IPS DF 6.9 (cell line): ENCODE results near the gene CAMK2N1.

Source experiments
- DNase-seq: peaks from one replicate; pipeline ENCODE4 v3.0.0-alpha.2; 2013; ENCODE audit warnings: low read depth, low spot score
- H3K27ac ChIP-seq: one replicate; pipeline ENCODE4 v1.5.1; 2013; ENCODE audit warnings: low read length, control low read depth
- H3K27me3 ChIP-seq: 2 replicates; pipeline ENCODE4 v1.6.1; 2013; ENCODE audit warnings: mild to moderate bottlenecking, low read length; ENCODE audit not compliant: control insufficient read depth, insufficient read depth
- H3K36me3 ChIP-seq: 2 replicates; pipeline ENCODE4 v1.6.1; 2013; ENCODE audit warnings: low read length; ENCODE audit not compliant: control insufficient read depth, insufficient read depth
- H3K4me1 ChIP-seq: 2 replicates; pipeline ENCODE4 v1.6.1; 2013; ENCODE audit warnings: low read length; ENCODE audit not compliant: control insufficient read depth, insufficient read depth
- H3K4me3 ChIP-seq: 2 replicates; pipeline ENCODE4 v1.5.1; 2013; ENCODE audit warnings: mild to moderate bottlenecking, low read length
- H3K9me3 ChIP-seq: 2 replicates; pipeline ENCODE4 v1.6.1; 2013; ENCODE audit warnings: low read length, inconsistent platforms; ENCODE audit not compliant: control insufficient read depth, insufficient read depth
- WGBS: extraction: QIAGEN DNeasy Blood & Tissue Kit; methylation state at CpG from one replicate; pipeline ENCODE4 v1.1.7; 2013; ENCODE audit warnings: mixed read lengths, missing lambda C conversion rate; ENCODE audit not compliant: insufficient read length, insufficient coverage; 5-methylcytosine and 5-hydroxymethylcytosine counted together

The CAMK2N1 gene

GRCh38 chr1:20511518-20512428 is 25.8 kb upstream of the CAMK2N1 start:
- H3K27ac ChIP-seq, result no peak overlapping the region
- no peak for DNase-seq
- no peaks in the 10 kb centered on the region for H3K9me3 ChIP-seq
- H3K4me1 ChIP-seq, result no peaks in the 10 kb centered on the region
- no peak overlapping the region for H3K4me3 ChIP-seq
- no peaks in the 10 kb centered on the region for H3K36me3 ChIP-seq
- no CpG with 5 or more reads among the region's 6 CpGs for WGBS
- no peaks in the 10 kb centered on the region for H3K27me3 ChIP-seq

GRCh38 chr1:20508411-20508771 is 22.4 kb upstream of the CAMK2N1 start:
- no CpG with 5 or more reads among the region's 5 CpGs for WGBS
- no peaks in the 10 kb centered on the region for H3K4me1 ChIP-seq
- H3K27me3 ChIP-seq, result no peaks in the 10 kb centered on the region
- H3K27ac ChIP-seq, result no peak overlapping the region
- DNase-seq, result no peak
- peak overlapping the region; percentile 85; the same call in 1 of the 2 replicates for H3K4me3 ChIP-seq
- H3K9me3 ChIP-seq, result no peaks in the 10 kb centered on the region
- no peaks in the 10 kb centered on the region for H3K36me3 ChIP-seq

GRCh38 chr1:20507564-20508410 is 21.8 kb upstream of the CAMK2N1 start, which contains the start of gene MUL1:
Gene MUL1 (minus strand): TSS chr1:20508151. CDS start chr1:20508024, 127 bp downstream.
- H3K4me3 ChIP-seq, result peak within 1 kb of the TSS; percentile 85
- no peak within 1 kb of the TSS for H3K27ac ChIP-seq
- DNase-seq, result no peak
- no peaks in the 10 kb centered on the region for H3K36me3 ChIP-seq
- no CpG with 5 or more reads among the region's 58 CpGs for WGBS
- H3K9me3 ChIP-seq, result no peaks in the 10 kb centered on the region
- H3K4me1 ChIP-seq, result no peaks in the 10 kb centered on the region
- no peaks in the 10 kb centered on the region for H3K27me3 ChIP-seq

- Histone ChIP-seq H3K4me3 (peak overlapping the region; percentile 85; the same call in 1 of the 2 replicates), H3K9me3 (no peaks in the 10 kb centered on the region), H3K36me3 (no peaks in the 10 kb centered on the region), H3K27ac (no peak overlapping the region), H3K4me1 (no peaks in the 10 kb centered on the region), H3K27me3 (no peaks in the 10 kb centered on the region)
- DNase-seq, result no peak
- WGBS, result no CpG with 5 or more reads among the region's 5 CpGs
Observed at GRCh38 chr1:20507248-20507563, 21.2 kb upstream of the CAMK2N1 start.

GRCh38 chr1:20505488-20505887 is 19.5 kb upstream of the CAMK2N1 start:
- H3K9me3 ChIP-seq, result no peaks in the 10 kb centered on the region
- no peak for DNase-seq
- H3K4me1 ChIP-seq, result no peaks in the 10 kb centered on the region
- WGBS, result no CpG with 5 or more reads among the region's 1 CpG
- H3K27me3 ChIP-seq, result no peaks in the 10 kb centered on the region
- H3K27ac ChIP-seq, result no peak overlapping the region
- H3K4me3 ChIP-seq, result no peak overlapping the region
- peaks cover 15% of the 10 kb centered on the region for H3K36me3 ChIP-seq

- Histone ChIP-seq H3K36me3 (peaks cover 20% of the 10 kb centered on the region), H3K4me3 (no peak overlapping the region), H3K27me3 (no peaks in the 10 kb centered on the region), H3K27ac (no peak overlapping the region), H3K4me1 (no peaks in the 10 kb centered on the region), H3K9me3 (no peaks in the 10 kb centered on the region)
- WGBS, result no CpG with 5 or more reads among the region's 17 CpGs
- no peak for DNase-seq
Observed at GRCh38 chr1:20500716-20501115, 14.7 kb upstream of the CAMK2N1 start.

- H3K4me3 ChIP-seq, result no peak overlapping the region
- H3K9me3 ChIP-seq, result no peaks in the 10 kb centered on the region
- no peaks in the 10 kb centered on the region for H3K4me1 ChIP-seq
- no peaks in the 10 kb centered on the region for H3K27me3 ChIP-seq
- no peak overlapping the region for H3K27ac ChIP-seq
- WGBS, result no CpG with 5 or more reads among the region's 14 CpGs
- DNase-seq, result no peak
- H3K36me3 ChIP-seq, result peaks cover 20% of the 10 kb centered on the region
Observed at GRCh38 chr1:20499718-20500117, 13.7 kb upstream of the CAMK2N1 start.

- no CpG with 5 or more reads among the region's 5 CpGs for WGBS
- no peaks in the 10 kb centered on the region for H3K27me3 ChIP-seq
- H3K4me3 ChIP-seq, result no peak overlapping the region
- H3K27ac ChIP-seq, result no peak overlapping the region
- no peak for DNase-seq
- peaks cover 1% of the 10 kb centered on the region; the same call in 1 of the 2 replicates for H3K4me1 ChIP-seq
- peaks cover 20% of the 10 kb centered on the region for H3K36me3 ChIP-seq
- no peaks in the 10 kb centered on the region for H3K9me3 ChIP-seq
Observed at GRCh38 chr1:20499105-20499504, 13.1 kb upstream of the CAMK2N1 start.

- Histone ChIP-seq H3K36me3 (peaks cover 20% of the 10 kb centered on the region), H3K4me1 (peaks cover 2% of the 10 kb centered on the region; the same call in 1 of the 2 replicates), H3K27ac (no peak overlapping the region), H3K27me3 (no peaks in the 10 kb centered on the region), H3K4me3 (no peak overlapping the region), H3K9me3 (no peaks in the 10 kb centered on the region)
- no peak for DNase-seq
- no CpG with 5 or more reads among the region's 7 CpGs for WGBS
Observed at GRCh38 chr1:20498116-20498515, 12.1 kb upstream of the CAMK2N1 start.

GRCh38 chr1:20497506-20497905 is 11.5 kb upstream of the CAMK2N1 start:
- no peak overlapping the region for H3K4me3 ChIP-seq
- no peak overlapping the region for H3K27ac ChIP-seq
- no peaks in the 10 kb centered on the region for H3K9me3 ChIP-seq
- H3K4me1 ChIP-seq, result peaks cover 2% of the 10 kb centered on the region; the same call in 1 of the 2 replicates
- no CpG with 5 or more reads among the region's 6 CpGs for WGBS
- H3K36me3 ChIP-seq, result peaks cover 20% of the 10 kb centered on the region
- H3K27me3 ChIP-seq, result no peaks in the 10 kb centered on the region
- no peak for DNase-seq
